DND-41 (cell line): ENCODE results near the gene TSC22D4.

ENCODE experiments used
- ATAC-seq: fragments of 200-7000 bp; cut with Tn5 transposase; 3 replicates; pipeline ENCODE4 v1.9.1; 2021; ENCODE audit warnings: low read depth; ENCODE audit not compliant: insufficient read depth
- DNase-seq: peaks from one replicate; pipeline ENCODE4 v3.0.0-alpha.2; 2020
- H2AFZ ChIP-seq: 2 replicates; pipeline ENCODE4 v1.6.0; 2012; ENCODE audit warnings: low read depth, low read length
- H3K27ac ChIP-seq: 2 replicates; pipeline ENCODE4 v1.5.1; 2012; ENCODE audit warnings: low read length, inconsistent platforms
- H3K27me3 ChIP-seq: fragments of 200-600 bp; sonication (generic); 2 replicates; pipeline ENCODE4 v1.6.0; 2012; ENCODE audit warnings: low read length, mild to moderate bottlenecking, inconsistent platforms; ENCODE audit not compliant: insufficient read depth, poor library complexity
- H3K36me3 ChIP-seq: 2 replicates; pipeline ENCODE4 v1.5.1; 2012; ENCODE audit warnings: low read length, inconsistent platforms; ENCODE audit not compliant: insufficient read depth
- H3K4me1 ChIP-seq: 2 replicates; pipeline ENCODE4 v1.5.1; 2012; ENCODE audit warnings: mild to moderate bottlenecking, low read length; ENCODE audit not compliant: insufficient read depth
- H3K4me2 ChIP-seq: 2 replicates; pipeline ENCODE4 v1.6.0; 2012; ENCODE audit warnings: mild to moderate bottlenecking, moderate library complexity, low read length, inconsistent platforms; ENCODE audit not compliant: insufficient read depth
- H3K4me3 ChIP-seq, 2 experiments: fragments of 200-600 bp in 1 of 2; shearing (Covaris generic) in 1 of 2; 2 replicates each; pipeline ENCODE4 v1.5.1; 2012 to 2016; ENCODE audit warnings: inconsistent platforms in 2 of 2, low read length in 2 of 2, mild to moderate bottlenecking in 2 of 2, low read depth in 1 of 2, moderate library complexity in 1 of 2
- H3K79me2 ChIP-seq: 2 replicates; pipeline ENCODE4 v1.6.0; 2012; ENCODE audit warnings: low read length, inconsistent platforms; ENCODE audit not compliant: insufficient read depth
- H3K9ac ChIP-seq: 2 replicates; pipeline ENCODE4 v1.6.0; 2012; ENCODE audit warnings: low read depth, mild to moderate bottlenecking, inconsistent platforms, low read length, moderate library complexity
- H3K9me3 ChIP-seq: 2 replicates; pipeline ENCODE4 v1.5.1; 2012; ENCODE audit warnings: low read length, moderate library complexity, mild to moderate bottlenecking, inconsistent platforms; ENCODE audit not compliant: insufficient read depth, severe bottlenecking
- H4K20me1 ChIP-seq: 2 replicates; pipeline ENCODE4 v1.6.0; 2012; ENCODE audit warnings: low read length; ENCODE audit not compliant: insufficient read depth
- EZH2 ChIP-seq: IDR thresholded peaks from 3 replicates; pipeline ENCODE4 v1.6.1; 2012; ENCODE audit warnings: borderline replicate concordance, low read depth, mild to moderate bottlenecking, moderate library complexity, low read length, inconsistent platforms; ENCODE audit not compliant: severe bottlenecking
- TF ChIP-seq, protein P1 (sequence below): IDR thresholded peaks from 2 replicates; pipeline ENCODE4 v1.5.1; 2012; ENCODE audit warnings: borderline replicate concordance, low read length, moderate library complexity, mild to moderate bottlenecking; ENCODE audit not compliant: poor library complexity, severe bottlenecking; ENCODE audit errors: extremely low read depth

Gene TSC22D4

DNA sequence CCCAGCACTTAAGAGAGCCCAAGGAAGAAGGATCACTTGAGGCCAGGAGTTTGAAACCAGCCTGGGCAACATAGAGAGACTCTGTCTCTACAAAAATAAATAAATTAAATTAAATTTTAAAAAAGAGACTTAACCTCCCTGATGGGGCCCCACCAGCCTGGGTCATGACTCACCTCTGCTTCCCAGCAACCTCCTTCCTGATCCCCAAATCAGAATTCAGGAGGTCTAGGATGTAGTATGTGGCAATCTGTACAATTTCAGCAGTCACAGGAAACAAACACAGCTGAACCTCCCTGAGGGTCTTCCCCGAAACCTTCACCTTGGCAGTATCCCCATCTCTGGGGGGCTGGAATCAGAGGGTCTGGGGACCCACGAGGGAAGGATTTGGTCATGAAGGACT is 33.0 kb downstream of the TSC22D4 start:
- H3K9ac ChIP-seq = peak overlapping the region; percentile 50
- H3K79me2 ChIP-seq = no peaks in the 10 kb centered on the region
- H3K9me3 ChIP-seq = no peaks in the 10 kb centered on the region
- DNase-seq (no peak), ATAC-seq (no peak)
- H3K27ac ChIP-seq = peak overlapping the region; percentile 94
- H3K4me2 ChIP-seq = peak overlapping the region; percentile 57; the same call in 1 of the 2 replicates
- H4K20me1 ChIP-seq = no peaks in the 10 kb centered on the region
- H2AFZ ChIP-seq = no peak overlapping the region
- no peaks in the 10 kb centered on the region for H3K36me3 ChIP-seq
- peaks cover 39% of the 10 kb centered on the region for H3K4me1 ChIP-seq
- no peaks in the 10 kb centered on the region for H3K27me3 ChIP-seq
- TF ChIP-seq EZH2 = no peak
- TF ChIP-seq, protein P1, sequence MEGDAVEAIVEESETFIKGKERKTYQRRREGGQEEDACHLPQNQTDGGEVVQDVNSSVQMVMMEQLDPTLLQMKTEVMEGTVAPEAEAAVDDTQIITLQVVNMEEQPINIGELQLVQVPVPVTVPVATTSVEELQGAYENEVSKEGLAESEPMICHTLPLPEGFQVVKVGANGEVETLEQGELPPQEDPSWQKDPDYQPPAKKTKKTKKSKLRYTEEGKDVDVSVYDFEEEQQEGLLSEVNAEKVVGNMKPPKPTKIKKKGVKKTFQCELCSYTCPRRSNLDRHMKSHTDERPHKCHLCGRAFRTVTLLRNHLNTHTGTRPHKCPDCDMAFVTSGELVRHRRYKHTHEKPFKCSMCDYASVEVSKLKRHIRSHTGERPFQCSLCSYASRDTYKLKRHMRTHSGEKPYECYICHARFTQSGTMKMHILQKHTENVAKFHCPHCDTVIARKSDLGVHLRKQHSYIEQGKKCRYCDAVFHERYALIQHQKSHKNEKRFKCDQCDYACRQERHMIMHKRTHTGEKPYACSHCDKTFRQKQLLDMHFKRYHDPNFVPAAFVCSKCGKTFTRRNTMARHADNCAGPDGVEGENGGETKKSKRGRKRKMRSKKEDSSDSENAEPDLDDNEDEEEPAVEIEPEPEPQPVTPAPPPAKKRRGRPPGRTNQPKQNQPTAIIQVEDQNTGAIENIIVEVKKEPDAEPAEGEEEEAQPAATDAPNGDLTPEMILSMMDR = no peak
- no peak overlapping the region for H3K4me3 ChIP-seq

DNA sequence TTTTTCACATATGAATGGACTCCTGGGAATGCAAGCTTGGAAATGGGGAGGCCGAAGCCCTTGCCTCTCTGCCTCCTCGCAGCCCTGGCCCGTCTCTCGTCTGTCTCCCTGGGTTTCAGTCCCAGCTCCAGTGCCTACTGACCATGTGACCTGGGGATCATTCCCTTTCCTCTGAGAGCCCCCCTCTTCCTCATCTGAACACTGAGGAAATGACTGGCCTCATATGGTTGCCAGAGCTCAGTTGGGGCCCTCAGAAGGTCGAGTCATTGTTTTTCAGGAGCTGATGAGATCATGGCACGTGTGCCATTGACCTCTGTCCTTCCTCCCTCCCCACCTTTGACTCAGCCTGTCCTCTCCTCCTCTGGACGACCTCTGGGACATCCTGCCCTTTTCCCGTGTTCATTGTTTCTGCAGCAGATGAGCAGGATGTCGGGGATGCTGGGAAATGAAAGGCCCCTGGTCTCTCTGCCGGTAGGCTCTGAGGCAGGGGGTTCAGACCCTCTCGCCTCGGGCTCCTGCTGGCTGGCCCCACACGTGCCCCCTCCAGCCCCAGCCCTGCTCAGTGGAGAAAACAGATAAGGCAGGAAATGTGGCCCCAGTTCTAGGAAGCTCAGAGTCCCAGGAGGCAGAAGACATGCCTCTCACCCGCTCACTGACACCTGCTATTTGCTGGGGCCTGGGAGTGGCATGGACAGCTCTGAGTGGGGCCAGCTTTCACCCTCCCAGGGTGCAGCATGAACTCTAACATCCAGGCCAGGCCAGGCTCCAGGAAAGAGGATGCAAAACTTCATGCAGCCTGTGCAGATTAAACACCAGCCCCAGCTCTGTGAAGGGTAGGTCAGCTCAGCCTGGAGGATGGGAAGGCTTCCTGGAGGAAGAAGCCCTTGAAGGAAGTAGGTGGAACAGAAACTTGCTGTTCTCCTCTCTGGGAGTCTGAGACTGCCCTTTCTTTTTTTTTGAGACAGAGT is 34.4 kb downstream of the TSC22D4 start:
- DNase-seq (peak; percentile 88), ATAC-seq (peak; percentile 93)
- Histone ChIP-seq H3K4me3 (peak overlapping the region in 1 of 2 experiments; percentile 33; a peak in 2 of 4 replicates), H3K27me3 (no peaks in the 10 kb centered on the region), H3K4me2 (peak overlapping the region; percentile 57), H3K79me2 (no peaks in the 10 kb centered on the region), H3K9ac (peak overlapping the region; percentile 50), H2AFZ (peak overlapping the region; percentile 72), H3K4me1 (peaks cover 30% of the 10 kb centered on the region), H4K20me1 (no peaks in the 10 kb centered on the region), H3K36me3 (no peaks in the 10 kb centered on the region), H3K27ac (peak overlapping the region; percentile 94), H3K9me3 (no peaks in the 10 kb centered on the region)
- TF ChIP-seq, protein P1 = no peak
- TF ChIP-seq EZH2 = no peak

DNA sequence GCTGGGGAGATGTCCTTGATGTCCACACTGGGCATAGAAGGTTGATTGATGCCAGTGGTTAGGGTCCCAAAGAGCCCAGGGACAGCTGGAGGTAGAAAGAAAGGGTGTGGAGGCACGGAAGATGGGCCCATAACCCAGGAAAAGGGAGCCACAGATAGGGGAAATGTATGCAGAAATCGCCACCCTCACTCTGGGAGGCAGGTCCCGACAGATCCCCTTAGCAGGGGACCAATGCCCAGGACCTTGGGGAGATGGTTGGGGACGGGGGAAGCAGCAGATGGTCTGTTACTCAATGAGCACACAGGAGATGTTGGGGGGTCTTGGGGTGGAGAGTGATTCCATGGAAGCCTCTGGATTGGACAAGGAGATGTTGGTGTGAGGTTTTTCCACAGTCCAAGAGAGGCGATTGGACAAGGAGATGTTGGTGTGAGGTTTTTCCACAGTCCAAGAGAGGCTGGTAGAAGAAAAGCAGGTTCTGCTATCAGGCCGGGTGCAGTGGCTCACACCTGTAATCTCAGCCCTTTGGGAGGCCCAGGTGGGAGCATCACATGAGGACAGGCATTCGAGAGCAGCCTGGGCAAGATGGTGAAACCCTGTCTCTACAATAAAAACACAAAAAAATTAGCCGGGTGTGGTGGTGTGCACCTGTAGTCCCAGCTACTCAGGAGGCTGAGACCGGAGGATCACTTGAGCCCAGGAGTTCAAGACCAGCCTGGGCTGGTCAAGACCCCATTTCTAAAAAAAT is 35.7 kb downstream of the TSC22D4 start:
- Histone ChIP-seq H3K27me3 (no peaks in the 10 kb centered on the region), H3K4me3 (no peak overlapping the region), H2AFZ (no peak overlapping the region), H3K9me3 (no peaks in the 10 kb centered on the region), H3K79me2 (no peaks in the 10 kb centered on the region), H3K9ac (no peak overlapping the region), H3K36me3 (no peaks in the 10 kb centered on the region), H3K4me2 (no peak overlapping the region), H4K20me1 (no peaks in the 10 kb centered on the region), H3K4me1 (peaks cover 30% of the 10 kb centered on the region), H3K27ac (peak overlapping the region; percentile 94)
- DNase-seq (no peak), ATAC-seq (no peak)
- TF ChIP-seq EZH2 = no peak
